HepG2 (cell line): ENCODE results near the gene CCS. TPM values are rescaled to one million over a fixed set of nuclear protein-coding genes. Genes with fewer than 3 reads are reported as not detected.

ENCODE experiments used
- ASH2L ChIP-seq: fragments of 300-600, 200-600 bp; sonication (generic); IDR thresholded peaks from 2 replicates; pipeline ENCODE4 v1.7.0; 2017; ENCODE audit warnings: low read depth, mild to moderate bottlenecking, moderate library complexity, mixed read lengths, low read length; ENCODE audit not compliant: insufficient read length
- JUND ChIP-seq: sonication (generic); formaldehyde crosslinking; IDR thresholded peaks from 2 replicates; pipeline ENCODE4 v1.8.0; 2022; ENCODE audit warnings: mild to moderate bottlenecking, missing genetic modification reagents
- MIER3 ChIP-seq: IDR thresholded peaks from 2 replicates; pipeline ENCODE4 v1.6.1; 2016; ENCODE audit warnings: missing compliant biosample characterization, borderline replicate concordance
- PHF21A ChIP-seq: sonication (generic); formaldehyde crosslinking; IDR thresholded peaks from 2 replicates; pipeline ENCODE4 v1.5.0; 2020; ENCODE audit warnings: mild to moderate bottlenecking, missing genetic modification reagents
- REL ChIP-seq: sonication (generic); formaldehyde crosslinking; conservative IDR thresholded peaks from 2 replicates; pipeline ENCODE4 v1.8.0; 2022; ENCODE audit warnings: mild to moderate bottlenecking, missing genetic modification reagents, moderate library complexity
- RFX3 ChIP-seq: IDR thresholded peaks from 2 replicates; pipeline ENCODE4 v1.6.1; 2016; ENCODE audit warnings: missing biosample characterization, missing genetic modification reagents
- SOX13 ChIP-seq, 3 experiments: fragments of 450-650 bp in 1 of 3; sonication (generic) in 1 of 3; formaldehyde crosslinking in 1 of 3; IDR thresholded peaks in 2 of 3; conservative IDR thresholded peaks in 1 of 3; 2 replicates each; pipeline versions ENCODE4 v1.5.0 to v1.6.1; 2016 to 2020; ENCODE audit warnings: antibody characterized with exemption in 1 of 3, mild to moderate bottlenecking in 1 of 3, missing compliant biosample characterization in 1 of 3, missing genetic modification reagents in 1 of 3, moderate library complexity in 1 of 3
- TCF7L2 ChIP-seq: IDR thresholded peaks from 2 replicates; pipeline ENCODE4 v1.6.1; 2011; ENCODE audit warnings: mild to moderate bottlenecking, low read depth, low read length, moderate library complexity
- ZFYVE20 ChIP-seq: sonication (generic); formaldehyde crosslinking; IDR thresholded peaks from 2 replicates; pipeline ENCODE4 v1.8.0; 2023; ENCODE audit warnings: low read depth, mild to moderate bottlenecking, moderate library complexity, missing genetic modification reagents, borderline replicate concordance
- ZNF256 ChIP-seq: sonication (generic); formaldehyde crosslinking; conservative IDR thresholded peaks from 2 replicates; pipeline ENCODE4 v1.4.0; 2020; ENCODE audit warnings: missing genetic modification reagents
- ZNF30 ChIP-seq: sonication (generic); formaldehyde crosslinking; IDR thresholded peaks from 2 replicates; pipeline ENCODE4 v1.5.0; 2020; ENCODE audit warnings: mild to moderate bottlenecking, missing genetic modification reagents
- ZNF772 ChIP-seq: sonication (generic); formaldehyde crosslinking; IDR thresholded peaks from 2 replicates; pipeline ENCODE4 v1.5.0; 2020; ENCODE audit warnings: mild to moderate bottlenecking, missing genetic modification reagents
- polyA plus RNA-seq, 8 experiments: library from polyadenylated mRNA; depleted of rRNA in 3 of 8; stranded (reverse) in 7 of 8; unstranded in 1 of 8; fragments of >200 nt; fragmentation: Illumina TruSeq in 4 of 8; extraction: Trizol in 4 of 8; gene quantifications; 2 replicates each; pipeline versions ENCODE4 v1.2.1 to v1.2.3, GENCODE V29; 2011 to 2016; ENCODE audit warnings: low read depth in 4 of 8, missing spikeins in 1 of 8, mixed read lengths in 1 of 8; ENCODE audit not compliant: insufficient read depth in 1 of 8
- total RNA-seq, 5 experiments: library from RNA; depleted of rRNA; stranded (reverse); fragments of >200 nt; fragmentation: Illumina TruSeq; extraction: Trizol; gene quantifications; 2 replicates each; pipeline ENCODE4 v1.2.3, GENCODE V29; 2016; ENCODE audit warnings: low read depth in 1 of 5
- TF ChIP-seq, protein P1 (sequence below), 2 experiments: sonication (generic) in 1 of 2; formaldehyde crosslinking in 1 of 2; IDR thresholded peaks; 2 replicates each; pipeline versions ENCODE4 v1.5.1 to v1.6.1; 2011 to 2020; ENCODE audit warnings: borderline replicate concordance in 1 of 2, low read depth in 1 of 2, low read length in 1 of 2, mild to moderate bottlenecking in 1 of 2, missing genetic modification reagents in 1 of 2, moderate library complexity in 1 of 2
- TF ChIP-seq, protein P2 (sequence below): IDR thresholded peaks from 2 replicates; pipeline ENCODE4 v1.6.1; 2018; ENCODE audit warnings: missing genetic modification reagents
- TF ChIP-seq, protein P3 (sequence below): sonication (generic); formaldehyde crosslinking; IDR thresholded peaks from 2 replicates; pipeline ENCODE4 v1.5.0; 2020; ENCODE audit warnings: missing genetic modification reagents
- TF ChIP-seq, protein P4 (sequence below): sonication (generic); formaldehyde crosslinking; IDR thresholded peaks from 2 replicates; pipeline ENCODE4 v1.4.0; 2020; ENCODE audit warnings: mild to moderate bottlenecking, missing genetic modification reagents
- TF ChIP-seq, protein P5 (sequence below): sonication (generic); formaldehyde crosslinking; IDR thresholded peaks from 2 replicates; pipeline ENCODE4 v1.5.0; 2020; ENCODE audit warnings: missing genetic modification reagents

The CCS gene
- total and polyA plus RNA-seq, 2 of the 13 experiments (the other 11 are each of a cell fraction or from before 2014, with no cell fraction given): 25.4 to 44.6 TPM

DNA sequence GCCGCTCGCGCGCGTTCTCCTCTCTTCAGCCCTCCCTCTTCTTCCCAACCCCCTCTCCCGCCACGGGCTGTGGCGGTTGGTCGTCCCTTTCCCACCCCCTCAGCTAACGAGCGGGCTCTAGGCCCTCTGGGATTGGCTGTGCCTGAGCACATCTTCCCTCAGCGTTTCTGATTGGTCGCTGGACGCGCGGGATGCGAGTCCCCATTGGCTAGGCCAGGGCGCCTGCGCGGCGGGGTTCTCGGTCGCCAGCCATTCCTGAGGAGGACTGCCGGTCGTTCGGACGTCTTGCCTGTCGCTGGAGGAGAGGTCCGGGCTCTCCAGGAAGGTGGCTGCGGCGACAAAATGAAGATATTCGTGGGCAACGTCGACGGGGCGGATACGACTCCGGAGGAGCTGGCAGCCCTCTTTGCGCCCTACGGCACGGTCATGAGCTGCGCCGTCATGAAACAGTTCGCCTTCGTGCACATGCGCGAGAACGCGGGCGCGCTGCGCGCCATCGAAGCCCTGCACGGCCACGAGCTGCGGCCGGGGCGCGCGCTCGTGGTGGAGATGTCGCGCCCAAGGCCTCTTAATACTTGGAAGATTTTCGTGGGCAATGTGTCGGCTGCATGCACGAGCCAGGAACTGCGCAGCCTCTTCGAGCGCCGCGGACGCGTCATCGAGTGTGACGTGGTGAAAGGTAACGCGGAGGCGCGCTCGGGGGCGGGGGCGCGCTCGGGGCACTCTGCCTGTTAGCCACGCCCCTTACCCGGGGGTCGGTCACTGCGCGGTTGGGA is 23.6 kb downstream of the CCS start, which contains the start of gene RBM14 (continued):
- TF ChIP-seq, protein P1, sequence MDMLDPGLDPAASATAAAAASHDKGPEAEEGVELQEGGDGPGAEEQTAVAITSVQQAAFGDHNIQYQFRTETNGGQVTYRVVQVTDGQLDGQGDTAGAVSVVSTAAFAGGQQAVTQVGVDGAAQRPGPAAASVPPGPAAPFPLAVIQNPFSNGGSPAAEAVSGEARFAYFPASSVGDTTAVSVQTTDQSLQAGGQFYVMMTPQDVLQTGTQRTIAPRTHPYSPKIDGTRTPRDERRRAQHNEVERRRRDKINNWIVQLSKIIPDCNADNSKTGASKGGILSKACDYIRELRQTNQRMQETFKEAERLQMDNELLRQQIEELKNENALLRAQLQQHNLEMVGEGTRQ (IDR thresholded peaks at IDR 0.05; ENCODE audit: low read depth, low read length): no peak
- TF ChIP-seq, protein P1 (CRISPR knock-in tag; IDR thresholded peaks at IDR 0.05; ENCODE audit: borderline replicate concordance): no peak; the same call in 1 of the 2 replicates
- TF ChIP-seq, protein P2, sequence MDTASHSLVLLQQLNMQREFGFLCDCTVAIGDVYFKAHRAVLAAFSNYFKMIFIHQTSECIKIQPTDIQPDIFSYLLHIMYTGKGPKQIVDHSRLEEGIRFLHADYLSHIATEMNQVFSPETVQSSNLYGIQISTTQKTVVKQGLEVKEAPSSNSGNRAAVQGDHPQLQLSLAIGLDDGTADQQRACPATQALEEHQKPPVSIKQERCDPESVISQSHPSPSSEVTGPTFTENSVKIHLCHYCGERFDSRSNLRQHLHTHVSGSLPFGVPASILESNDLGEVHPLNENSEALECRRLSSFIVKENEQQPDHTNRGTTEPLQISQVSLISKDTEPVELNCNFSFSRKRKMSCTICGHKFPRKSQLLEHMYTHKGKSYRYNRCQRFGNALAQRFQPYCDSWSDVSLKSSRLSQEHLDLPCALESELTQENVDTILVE (CRISPR knock-in tag): 0 out of 2 replicates have a peak, but pooled peaks have one; percentile 11
- TF ChIP-seq TCF7L2 (no peak), SOX13 (IDR thresholded peaks at IDR 0.05) (no peak; the same call in 1 of the 2 replicates), SOX13 (CRISPR knock-in tag; conservative IDR thresholded peaks at IDR 0.05 in 1 of 2, IDR thresholded peaks at IDR 0.05 in 1 of 2) (peak in 1 of 2 experiments; percentile 42; a peak in 2 of 4 replicates), ZNF772 (peak; percentile 9; the same call in 1 of the 2 replicates), ZNF30 (CRISPR knock-in tag) (no peak), RFX3 (CRISPR knock-in tag) (no peak), MIER3 (CRISPR knock-in tag) (0 out of 2 replicates have a peak, but pooled peaks have one; percentile 13), ZNF256 (CRISPR knock-in tag) (peak; percentile 80; the same call in 1 of the 2 replicates), REL (CRISPR knock-in tag) (peak; percentile 87; the same call in 1 of the 2 replicates), ZFYVE20 (CRISPR knock-in tag) (0 out of 2 replicates have a peak, but pooled peaks have one; percentile 11), ASH2L (peak; percentile 84), PHF21A (CRISPR knock-in tag) (peak; percentile 55; the same call in 1 of the 2 replicates), JUND (CRISPR knock-in tag) (peak; percentile 20)
- TF ChIP-seq, protein P3, sequence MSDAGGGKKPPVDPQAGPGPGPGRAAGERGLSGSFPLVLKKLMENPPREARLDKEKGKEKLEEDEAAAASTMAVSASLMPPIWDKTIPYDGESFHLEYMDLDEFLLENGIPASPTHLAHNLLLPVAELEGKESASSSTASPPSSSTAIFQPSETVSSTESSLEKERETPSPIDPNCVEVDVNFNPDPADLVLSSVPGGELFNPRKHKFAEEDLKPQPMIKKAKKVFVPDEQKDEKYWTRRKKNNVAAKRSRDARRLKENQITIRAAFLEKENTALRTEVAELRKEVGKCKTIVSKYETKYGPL: 0 out of 2 replicates have a peak, but pooled peaks have one; percentile 15
- TF ChIP-seq, protein P4, sequence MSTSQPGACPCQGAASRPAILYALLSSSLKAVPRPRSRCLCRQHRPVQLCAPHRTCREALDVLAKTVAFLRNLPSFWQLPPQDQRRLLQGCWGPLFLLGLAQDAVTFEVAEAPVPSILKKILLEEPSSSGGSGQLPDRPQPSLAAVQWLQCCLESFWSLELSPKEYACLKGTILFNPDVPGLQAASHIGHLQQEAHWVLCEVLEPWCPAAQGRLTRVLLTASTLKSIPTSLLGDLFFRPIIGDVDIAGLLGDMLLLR (CRISPR knock-in tag): no peak
- TF ChIP-seq, protein P5, sequence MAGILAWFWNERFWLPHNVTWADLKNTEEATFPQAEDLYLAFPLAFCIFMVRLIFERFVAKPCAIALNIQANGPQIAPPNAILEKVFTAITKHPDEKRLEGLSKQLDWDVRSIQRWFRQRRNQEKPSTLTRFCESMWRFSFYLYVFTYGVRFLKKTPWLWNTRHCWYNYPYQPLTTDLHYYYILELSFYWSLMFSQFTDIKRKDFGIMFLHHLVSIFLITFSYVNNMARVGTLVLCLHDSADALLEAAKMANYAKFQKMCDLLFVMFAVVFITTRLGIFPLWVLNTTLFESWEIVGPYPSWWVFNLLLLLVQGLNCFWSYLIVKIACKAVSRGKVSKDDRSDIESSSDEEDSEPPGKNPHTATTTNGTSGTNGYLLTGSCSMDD: no peak; the same call in 1 of the 2 replicates
